ENCODE data around the gene RPL28. TPM values are rescaled to one million over a fixed set of nuclear protein-coding genes. Genes with fewer than 3 reads are reported as not detected.

RPL28 gene
- polyA plus RNA-seq, 3 donors from 2014 or later = 118 to 365 (median 350) TPM

- Mint-ChIP-seq H3K9me3 (no peaks in the 10 kb centered on the region), H3K4me3 (peak overlapping the region in 1 of 5 donors; percentile 32), H3K4me1 (peaks cover 6 to 14% of the 10 kb centered on the region in 2 donors), H3K36me3 (peaks cover 0 to 10% (median 6%) of the 10 kb centered on the region in 3 donors), H3K27me3 (ENCODE audit: low read depth in 3 of 3) (peaks cover 7 to 11% (median 8%) of the 10 kb centered on the region in 3 donors), H3K27ac (no peak overlapping the region)
- no peak for DNase-seq
Observed at GRCh38 chr19:55451965-55452748, 66.4 kb downstream of the RPL28 start.

Other genes starting within 250 kb of the RPL28 start
- not detected for gene TNNT1, start 236.7 kb upstream of the RPL28 start, polyA plus RNA-seq
- gene TNNI3, start 228.2 kb upstream of the RPL28 start, polyA plus RNA-seq = 1 to 10 TPM in 1 of 3 donors, not detected in 2; 1.5 TPM
- gene DNAAF3, start 219.3 kb upstream of the RPL28 start, polyA plus RNA-seq = not detected
- gene SYT5, start 205.6 kb upstream of the RPL28 start, polyA plus RNA-seq = under 1 TPM in 2 of 3 donors, not detected in 1; 0.55 to 0.96 TPM
- not detected for gene PTPRH, start 176.4 kb upstream of the RPL28 start, polyA plus RNA-seq
- gene TMEM86B, start 157.2 kb upstream of the RPL28 start, polyA plus RNA-seq = 1 to 10 TPM in 1 of 3 donors, under 1 TPM in 1, not detected in 1; 0.59 to 2.4 TPM
- 100 to 1,000 TPM in 1 of 3 donors, 10 to 100 TPM in 2; 43.1 to 123 (median 47.9) TPM for gene PPP6R1, start 126.9 kb upstream of the RPL28 start, polyA plus RNA-seq
- gene HSPBP1, start 105.8 kb upstream of the RPL28 start, polyA plus RNA-seq = 10 to 100 TPM; 42.6 to 46.7 (median 46.3) TPM
- not detected for gene BRSK1, start 101.9 kb upstream of the RPL28 start, polyA plus RNA-seq
- gene TMEM150B, start 60.6 kb upstream of the RPL28 start, polyA plus RNA-seq = not detected
- 1 to 10 TPM in 2 of 3 donors, under 1 TPM in 1; 0.79 to 2.2 (median 2.1) TPM for gene KMT5C, start 46.1 kb upstream of the RPL28 start, polyA plus RNA-seq
- under 1 TPM in 1 of 3 donors, not detected in 2; 0.16 TPM for gene COX6B2, start 31.2 kb upstream of the RPL28 start, polyA plus RNA-seq
- not detected for gene GARIN5B, start 22.7 kb upstream of the RPL28 start, polyA plus RNA-seq
- gene IL11, start 15.5 kb upstream of the RPL28 start, polyA plus RNA-seq = not detected
- gene TMEM190, start 9.1 kb upstream of the RPL28 start, polyA plus RNA-seq = not detected
- gene TMEM238, start 1.6 kb upstream of the RPL28 start, polyA plus RNA-seq = 1 to 10 TPM in 1 of 3 donors, not detected in 2; 1.0 TPM
- 10 to 100 TPM; 40.2 to 72.1 (median 47.0) TPM for gene UBE2S, start 21.9 kb downstream of the RPL28 start, polyA plus RNA-seq
- gene SHISA7, start 57.4 kb downstream of the RPL28 start, polyA plus RNA-seq = not detected
- 10 to 100 TPM; 30.4 to 46.0 (median 34.2) TPM for gene ISOC2, start 75.7 kb downstream of the RPL28 start, polyA plus RNA-seq
- not detected for gene C19orf85, start 78.8 kb downstream of the RPL28 start, polyA plus RNA-seq
- under 1 TPM; 0.14 to 0.72 (median 0.21) TPM for gene ZNF628, start 90.7 kb downstream of the RPL28 start, polyA plus RNA-seq
- 1 to 10 TPM in 2 of 3 donors, not detected in 1; 2.7 to 4.8 TPM for gene NAT14, start 99.3 kb downstream of the RPL28 start, polyA plus RNA-seq
- not detected for gene SSC5D, start 102.5 kb downstream of the RPL28 start, polyA plus RNA-seq
- not detected for gene SBK2, start 151.2 kb downstream of the RPL28 start, polyA plus RNA-seq
- not detected for gene SBK3, start 159.6 kb downstream of the RPL28 start, polyA plus RNA-seq
- under 1 TPM in 2 of 3 donors, not detected in 1; 0.19 to 0.64 TPM for gene ZNF579, start 194.9 kb downstream of the RPL28 start, polyA plus RNA-seq
- 1 to 10 TPM in 2 of 3 donors, under 1 TPM in 1; 0.63 to 1.7 (median 1.0) TPM for gene FIZ1, start 213.6 kb downstream of the RPL28 start, polyA plus RNA-seq
- 10 to 100 TPM; 23.9 to 36.4 (median 31.7) TPM for gene ZNF524, start 214.4 kb downstream of the RPL28 start, polyA plus RNA-seq
- under 1 TPM in 2 of 3 donors, not detected in 1; 0.08 to 0.18 TPM for gene ZNF865, start 219.7 kb downstream of the RPL28 start, polyA plus RNA-seq
- gene ZNF784, start 238.6 kb downstream of the RPL28 start, polyA plus RNA-seq = under 1 TPM; 0.59 to 0.78 (median 0.62) TPM